ENCODE data around the gene ZNRF1. TPM values are rescaled to one million over a fixed set of nuclear protein-coding genes. Genes with fewer than 3 reads are reported as not detected.

The ZNRF1 gene
- total and polyA plus RNA-seq, 2 of the 8 experiments (the other 6 are each of a cell fraction or from before 2014, with no cell fraction given), result 33.5 to 52.9 TPM

- TF ChIP-seq POU5F1 (IDR thresholded peaks at IDR 0.05; ENCODE audit: low read depth, low read length) (no peak), EGR1 (IDR thresholded peaks at IDR 0.05; ENCODE audit: borderline replicate concordance, low read depth, low read length) (no peak), POLR2A (IDR thresholded peaks at IDR 0.05; ENCODE audit: control extremely low read depth in 1 of 2, low read depth in 2 of 2, low read length in 2 of 2) (no peak), KDM1A (IDR thresholded peaks at IDR 0.05; ENCODE audit: borderline replicate concordance, low read length) (no peak)
These were observed 1.8 kb upstream of the ZNRF1 start (continued) for GRCh38 chr16:74997042-74997491.

All from H1 (cell line).